Endothelial cell of umbilical vein (primary cell): ENCODE measurements around the gene USP43. TPM values are rescaled to one million over a fixed set of nuclear protein-coding genes. Genes with fewer than 3 reads are reported as not detected.

Experiments
- BruUV-seq: library from RNA; stranded (reverse); fragments of 400-500 nt; replicated peaks from 2 replicates; lab custom pipeline; 2021; lab: Mats Ljungman, UMichigan
- CTCF ChIA-PET: fragments of 300-600, 350-600 bp; sonication (Branson Sonifier 250); formaldehyde crosslinking; loops from one replicate; lab custom pipeline; 2021; ENCODE audit warnings: antibody characterized with exemption, inconsistent platforms; lab: Charles Lee
- POLR2A ChIA-PET: fragments of 300-600, 350-600 bp; sonication (Branson Sonifier 250); formaldehyde crosslinking; loops from one replicate; lab custom pipeline; 2021; ENCODE audit warnings: antibody characterized with exemption, inconsistent platforms; lab: Charles Lee
- DNase-seq: peaks from one replicate; pipeline ENCODE4 v3.0.0-alpha.2; 2011; ENCODE audit warnings: low read depth, low spot score
- FAIRE-seq: peaks from 2 replicates; lab custom pipeline; 2011; peaks lifted over from hg19 to GRCh38; lab: Jason Lieb, UNC
- H2AFZ ChIP-seq: 2 replicates; pipeline ENCODE4 v1.6.0; 2012; ENCODE audit warnings: low read depth, low read length, control low read depth, inconsistent platforms
- H3K27ac ChIP-seq: 2 replicates; pipeline ENCODE4 v1.5.1; 2011; ENCODE audit warnings: low read depth, mild to moderate bottlenecking, control low read depth, low read length, moderate library complexity; ENCODE audit not compliant: insufficient read depth
- H3K27me3 ChIP-seq, 2 experiments: 2 replicates each; pipeline versions ENCODE4 v1.6.0 to v1.6.1; 2011; ENCODE audit warnings: low read length in 2 of 2, mixed read lengths in 1 of 2; ENCODE audit not compliant: control insufficient read depth in 2 of 2, insufficient read depth in 2 of 2
- H3K36me3 ChIP-seq, 2 experiments: 2 replicates in 1 of 2; 3 replicates in 1 of 2; pipeline ENCODE4 v1.5.1; 2011; ENCODE audit warnings: low read length in 2 of 2, mild to moderate bottlenecking in 1 of 2, moderate library complexity in 1 of 2; ENCODE audit not compliant: control insufficient read depth in 2 of 2, insufficient read depth in 2 of 2; ENCODE audit errors: extremely low read depth in 1 of 2
- H3K4me1 ChIP-seq: 3 replicates; pipeline ENCODE4 v1.5.1; 2011; ENCODE audit warnings: mild to moderate bottlenecking, low read length; ENCODE audit not compliant: control insufficient read depth, insufficient read depth; ENCODE audit errors: extremely low read depth
- H3K4me2 ChIP-seq: 2 replicates; pipeline ENCODE4 v1.6.1; 2011; ENCODE audit warnings: low read length, control low read depth, mixed read lengths; ENCODE audit not compliant: insufficient read depth
- H3K4me3 ChIP-seq, 3 experiments: fragments of 200-600 bp in 1 of 3; sonication (generic), shearing (Covaris generic) in 1 of 3; replicated peaks in 1 of 3; 2 replicates each; pipeline ENCODE4 v1.5.1; 2011 to 2016; ENCODE audit warnings: control low read depth in 3 of 3, low read length in 3 of 3, mild to moderate bottlenecking in 2 of 3, inconsistent platforms in 1 of 3, low read depth in 1 of 3, moderate library complexity in 1 of 3; ENCODE audit not compliant: insufficient read depth in 1 of 3
- H3K79me2 ChIP-seq: 2 replicates; pipeline ENCODE4 v1.6.0; 2012; ENCODE audit warnings: low read length, inconsistent platforms; ENCODE audit not compliant: control insufficient read depth, insufficient read depth
- H3K9ac ChIP-seq: replicated peaks from 2 replicates; pipeline ENCODE3; 2011; ENCODE audit warnings: low read length, control low read depth; ENCODE audit not compliant: insufficient read depth; ENCODE audit errors: extremely low read depth
- H3K9me1 ChIP-seq: replicated peaks from 3 replicates; pipeline ENCODE4 v1.6.0; 2011; ENCODE audit warnings: mild to moderate bottlenecking, low read length; ENCODE audit not compliant: control insufficient read depth, insufficient read depth; ENCODE audit errors: extremely low read depth
- H3K9me3 ChIP-seq: replicated peaks from 2 replicates; pipeline ENCODE4 v1.5.1; 2012; ENCODE audit warnings: low read length, inconsistent platforms; ENCODE audit not compliant: control insufficient read depth, insufficient read depth
- H4K20me1 ChIP-seq: replicated peaks from 2 replicates; pipeline ENCODE3; 2011; ENCODE audit warnings: mild to moderate bottlenecking, low read length; ENCODE audit not compliant: control insufficient read depth, insufficient read depth; ENCODE audit errors: extremely low read depth
- CTCF ChIP-seq, 2 donors: IDR thresholded peaks; 1 replicate in 1 of 2; 2 replicates in 1 of 2; pipeline ENCODE4 v1.5.1; 2011; ENCODE audit warnings: low read length in 2 of 2, mild to moderate bottlenecking in 2 of 2, moderate library complexity in 2 of 2, control low read depth in 1 of 2, inconsistent platforms in 1 of 2, low read depth in 1 of 2; ENCODE audit not compliant: insufficient read depth in 1 of 2; ENCODE audit errors: extremely low read depth in 1 of 2
- EZH2 ChIP-seq: IDR thresholded peaks from 2 replicates; pipeline ENCODE4 v1.6.1; 2012; ENCODE audit warnings: borderline replicate concordance, low read depth, mild to moderate bottlenecking, moderate library complexity, low read length, inconsistent platforms; ENCODE audit not compliant: severe bottlenecking
- FOS ChIP-seq: IDR thresholded peaks from 2 replicates; pipeline ENCODE4 v1.6.1; 2011; ENCODE audit warnings: mild to moderate bottlenecking, low read length, moderate library complexity, borderline replicate concordance; ENCODE audit not compliant: insufficient read depth
- GATA2 ChIP-seq: IDR thresholded peaks from 2 replicates; pipeline ENCODE4 v1.7.0; 2011; ENCODE audit warnings: low read depth, mild to moderate bottlenecking, moderate library complexity, mixed read lengths, low read length; ENCODE audit not compliant: insufficient read length, insufficient read depth
- JUN ChIP-seq: IDR thresholded peaks from 2 replicates; pipeline ENCODE4 v1.6.1; 2011; ENCODE audit warnings: borderline replicate concordance, low read depth; ENCODE audit not compliant: insufficient read length, insufficient read depth
- MYC ChIP-seq: IDR thresholded peaks from one replicate; pipeline ENCODE4 v1.6.1; 2011; ENCODE audit warnings: mild to moderate bottlenecking, low read depth, low read length
- POLR2A ChIP-seq: IDR thresholded peaks from 2 replicates; pipeline ENCODE4 v1.6.1; 2012; ENCODE audit warnings: low read depth, mild to moderate bottlenecking, control low read depth, low read length
- POLR2AphosphoS5 ChIP-seq: IDR thresholded peaks from 2 replicates; pipeline ENCODE4 v1.6.1; 2012; ENCODE audit warnings: low read depth, mild to moderate bottlenecking, control low read depth, low read length, moderate library complexity; ENCODE audit not compliant: insufficient read depth
- dilution Hi-C: fragments of 300-500 bp; cut with MboI; formaldehyde crosslinking; loops from one replicate; pipeline ENCODE4 v1.15.0; 2019; ENCODE audit warnings: low sequenced_read_pairs; ENCODE audit not compliant: extremely low pct_ligation_motif_present
- intact Hi-C: fragments of 100-400 bp; cut with micrococcal nuclease; formaldehyde crosslinking; loops from one replicate; pipeline ENCODE4 v1.10.0; 2022
- polyA plus RNA-seq, 4 experiments: library from polyadenylated mRNA; depleted of rRNA in 3 of 4; stranded (reverse) in 3 of 4; unstranded in 1 of 4; fragments of >200 nt; gene quantifications; 2 replicates each; pipeline versions ENCODE4 v1.2.1 to v1.2.3, GENCODE V29; 2011 to 2012; ENCODE audit warnings: missing spikeins in 1 of 4
- total RNA-seq: library from RNA; stranded (reverse); gene quantifications from 2 replicates; pipeline ENCODE4 v1.2.3, GENCODE V29; 2021
- TF ChIP-seq, protein P1 (sequence below): IDR thresholded peaks from 2 replicates; pipeline ENCODE4 v1.6.1; 2011; ENCODE audit not compliant: insufficient read depth, insufficient read length

The USP43 gene
- total and polyA plus RNA-seq, 2 donors (not counting 3 experiments of a cell fraction or from before 2014, with no cell fraction given) = 0.01 TPM; not detected in 1

GRCh38 chr17:9760266-9760665 lies 114.9 kb downstream of the USP43 start:
- no peak for TF ChIP-seq POLR2AphosphoS5
- TF ChIP-seq FOS = no peak
- TF ChIP-seq EZH2 = no peak
- no peak for TF ChIP-seq POLR2A
- TF ChIP-seq CTCF (IDR thresholded peaks at IDR 0.05; ENCODE audit: extremely low read depth in 1 of 2, insufficient read depth in 1 of 2, low read depth in 1 of 2, low read length in 2 of 2) = no peak
- TF ChIP-seq GATA2 = no peak
- no peak for TF ChIP-seq JUN
- TF ChIP-seq, protein P1, sequence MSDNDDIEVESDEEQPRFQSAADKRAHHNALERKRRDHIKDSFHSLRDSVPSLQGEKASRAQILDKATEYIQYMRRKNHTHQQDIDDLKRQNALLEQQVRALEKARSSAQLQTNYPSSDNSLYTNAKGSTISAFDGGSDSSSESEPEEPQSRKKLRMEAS = no peak
- TF ChIP-seq MYC = no peak
- BruUV-seq = no TSS peak
- ChIA-PET CTCF (interaction anchor here (1.0 kb wide), 1 partner anchor 8 kb away, joined by 4 read pairs; no protein-coding TSS in a partner anchor), POLR2A (no interaction called here)
- H3K27me3 ChIP-seq = no peaks in the 10 kb centered on the region
- no peak overlapping the region for H3K4me2 ChIP-seq
- no peak overlapping the region for H3K4me3 ChIP-seq
- H3K9me1 ChIP-seq = no peaks in the 10 kb centered on the region
- no peak overlapping the region for H2AFZ ChIP-seq
- FAIRE-seq (no peak), DNase-seq (no peak)
- intact Hi-C loops = no loop called here
- no peaks in the 10 kb centered on the region for H4K20me1 ChIP-seq
- H3K4me1 ChIP-seq = no peaks in the 10 kb centered on the region
- no peak overlapping the region for H3K27ac ChIP-seq
- H3K79me2 ChIP-seq = no peaks in the 10 kb centered on the region
- H3K36me3 ChIP-seq = no peaks in the 10 kb centered on the region
- H3K9me3 ChIP-seq = no peaks in the 10 kb centered on the region
- H3K9ac ChIP-seq = no peak overlapping the region
- dilution Hi-C loops = no loop called here
